Activated CD4-positive, alpha-beta memory T cell treated with anti-CD3 and anti-CD28 coated beads for 36 hours (primary cell): ENCODE results near the gene RAB9A. TPM values are rescaled to one million over a fixed set of nuclear protein-coding genes. Genes with fewer than 3 reads are reported as not detected.
"Not testable (repeated sequence)": the region's sequence is repeated elsewhere in the genome, so short reads cannot be mapped to it uniquely, and the experiment has no call there.

Experiments used
- CTCF ChIA-PET: fragments of 350-600 bp; sonication (Branson Sonifier 250); formaldehyde crosslinking; loops from one replicate; lab custom pipeline; 2021; ENCODE audit warnings: antibody characterized with exemption, inconsistent platforms; lab: Charles Lee
- POLR2A ChIA-PET: fragments of 350-600 bp; sonication (Branson Sonifier 250); formaldehyde crosslinking; loops from one replicate; lab custom pipeline; 2021; ENCODE audit warnings: antibody characterized with exemption; lab: Charles Lee
- DNase-seq: peaks from one replicate; pipeline ENCODE4 v3.0.0-alpha.2; 2020
- H3K27ac Mint-ChIP-seq: one replicate; pipeline ENCODE4 v1.8.0; 2021; ENCODE audit warnings: mixed read lengths
- H3K27me3 Mint-ChIP-seq: one replicate; pipeline ENCODE4 v1.8.0; 2021; ENCODE audit warnings: mixed read lengths
- H3K36me3 Mint-ChIP-seq: one replicate; pipeline ENCODE4 v1.8.0; 2021; ENCODE audit warnings: mixed read lengths
- H3K4me1 Mint-ChIP-seq: one replicate; pipeline ENCODE4 v1.8.0; 2021; ENCODE audit warnings: low read depth, mixed read lengths
- H3K4me3 Mint-ChIP-seq: one replicate; pipeline ENCODE4 v1.8.0; 2021; ENCODE audit warnings: mild to moderate bottlenecking, mixed read lengths
- H3K9me3 Mint-ChIP-seq: one replicate; pipeline ENCODE4 v1.8.0; 2021; ENCODE audit warnings: mixed read lengths
- intact Hi-C: fragments of 100-400 bp; cut with micrococcal nuclease; formaldehyde crosslinking; loops from one replicate; pipeline ENCODE4 v1.15.1; 2023
- total RNA-seq, 2 experiments: library from RNA; stranded (reverse); gene quantifications; one replicate each; pipeline ENCODE4 v1.2.3, GENCODE V29; 2021

RAB9A gene
- total RNA-seq, 2 experiments from 2014 or later = 28.2 to 32.1 TPM

DNA sequence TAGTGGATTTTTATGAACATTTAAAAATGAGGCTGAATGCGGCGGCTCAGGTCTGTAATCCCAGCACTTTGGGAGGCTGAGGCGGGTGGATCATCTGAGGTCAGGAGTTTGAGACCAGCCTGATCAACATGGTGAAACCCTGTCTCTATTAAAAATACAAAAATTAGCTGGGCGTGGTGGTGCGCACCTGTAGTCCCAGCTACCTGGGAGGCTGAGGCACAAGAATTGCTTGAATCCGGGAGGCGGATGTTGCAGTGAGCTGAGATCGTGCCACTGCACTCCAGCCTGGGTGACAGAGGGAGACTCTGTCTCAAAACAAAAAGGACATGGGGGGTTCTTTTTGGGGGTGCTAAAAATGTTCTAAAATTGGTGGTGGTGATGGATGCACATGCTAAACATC, 19.2 kb upstream of the RAB9A start:
- POLR2A ChIA-PET = interaction anchor here (1.1 to 2.1 kb wide), 3 partner anchors 18 to 66 kb away, joined by 4 to 21 read pairs (median 18); partner anchors contain the start of genes OFD1, RAB9A and TRAPPC2
- CTCF ChIA-PET = interaction anchor here (1.0 to 1.2 kb wide), 3 partner anchors 11 to 73 kb away, joined by 3 read pairs; no protein-coding TSS in a partner anchor
- H3K9me3 Mint-ChIP-seq, H3K27me3 Mint-ChIP-seq, H3K36me3 Mint-ChIP-seq: not testable (repeated sequence)
- DNase-seq = peak; percentile 31
- intact Hi-C loops = loop anchor here (1.0 to 2.0 kb wide), 5 partner anchors 17 to 358 kb away; partner anchors contain the start of genes OFD1, TCEANC and TRAPPC2
- peak overlapping the region; percentile 95 for H3K27ac Mint-ChIP-seq
- H3K4me3 Mint-ChIP-seq = peak overlapping the region; percentile 70
- H3K4me1 Mint-ChIP-seq = peaks cover 24% of the 10 kb centered on the region

DNA sequence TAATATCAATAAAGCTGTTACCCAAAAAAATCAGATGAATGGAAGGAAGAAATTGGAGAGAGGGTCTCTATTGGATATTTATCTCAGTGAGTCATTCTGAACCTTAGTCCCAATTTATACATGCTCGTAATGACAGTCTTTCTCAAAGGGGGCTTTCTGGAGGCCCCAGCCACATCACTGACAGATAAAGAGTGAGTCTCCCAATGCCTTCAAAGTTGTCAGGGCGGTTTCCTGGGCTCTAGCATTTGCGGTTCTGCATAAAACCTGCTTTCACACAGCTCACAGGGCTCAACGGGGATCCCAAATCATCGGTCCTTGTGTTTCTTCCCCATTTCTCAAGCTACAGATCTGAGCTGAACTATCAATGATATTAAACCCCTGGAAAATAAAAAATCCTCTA, 18.7 kb upstream of the RAB9A start:
- Mint-ChIP-seq H3K4me1 (peaks cover 24% of the 10 kb centered on the region), H3K9me3 (no peaks in the 10 kb centered on the region), H3K4me3 (no peak overlapping the region), H3K27ac (no peak overlapping the region), H3K36me3 (no peaks in the 10 kb centered on the region), H3K27me3 (no peaks in the 10 kb centered on the region)
- no peak for DNase-seq
- ChIA-PET CTCF (interaction anchor here (1.1 kb wide), 1 partner anchor 72 kb away, joined by 3 read pairs; no protein-coding TSS in a partner anchor), POLR2A (interaction anchor here (1.5 to 2.1 kb wide), 2 partner anchors 18 to 66 kb away, joined by 18 to 21 read pairs; partner anchors contain the start of genes OFD1, RAB9A and TRAPPC2)
- intact Hi-C loops = no loop called here

DNA sequence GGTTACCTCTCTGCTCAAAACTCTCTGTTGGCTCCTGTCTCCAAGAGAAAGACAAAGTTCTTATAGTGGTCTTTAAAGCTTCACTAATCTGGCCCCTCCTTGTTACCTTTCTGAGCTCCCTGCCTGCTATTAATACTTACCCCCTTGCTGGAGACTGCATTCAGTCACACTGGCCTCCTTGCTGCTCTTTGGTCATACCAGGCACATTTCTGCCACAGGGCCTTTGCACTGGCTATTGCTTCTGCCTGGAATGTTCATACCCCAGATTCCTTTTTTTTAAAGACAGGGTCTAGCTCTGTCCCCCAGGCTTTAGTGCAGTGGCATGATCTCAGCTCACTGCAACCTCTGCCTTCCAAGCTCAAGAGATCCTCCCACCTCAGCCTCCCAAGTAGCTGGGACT, 15.9 kb upstream of the RAB9A start:
- Mint-ChIP-seq H3K27ac (no peak overlapping the region), H3K4me3 (no peak overlapping the region), H3K27me3 (no peaks in the 10 kb centered on the region), H3K36me3 (no peaks in the 10 kb centered on the region), H3K4me1 (peaks cover 22% of the 10 kb centered on the region), H3K9me3 (no peaks in the 10 kb centered on the region)
- intact Hi-C loops = no loop called here
- POLR2A ChIA-PET = no interaction called here
- CTCF ChIA-PET = no interaction called here
- DNase-seq = no peak

DNA sequence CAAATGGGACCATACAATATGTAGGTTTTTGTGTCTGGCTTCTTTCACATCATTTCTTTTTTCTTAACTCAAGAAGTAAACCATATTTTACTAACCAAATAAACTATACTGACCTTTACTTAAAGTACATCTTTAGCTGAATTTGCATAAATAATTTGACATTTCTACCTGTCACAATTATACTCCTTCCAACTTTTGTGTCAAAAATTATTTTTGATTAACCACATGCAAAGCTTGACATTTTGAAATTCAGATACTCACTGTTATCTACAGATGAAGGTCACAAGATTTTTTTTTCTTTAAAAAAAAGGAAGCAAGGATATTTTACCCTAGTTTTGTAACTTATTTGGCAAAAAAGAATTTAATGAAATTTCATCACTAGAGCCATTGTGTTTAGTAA, 12.0 kb upstream of the RAB9A start:
- H3K9me3 Mint-ChIP-seq = no peaks in the 10 kb centered on the region
- ChIA-PET POLR2A (no interaction called here), CTCF (no interaction called here)
- no peaks in the 10 kb centered on the region for H3K27me3 Mint-ChIP-seq
- no peaks in the 10 kb centered on the region for H3K4me1 Mint-ChIP-seq
- no peak overlapping the region for H3K4me3 Mint-ChIP-seq
- no peak for DNase-seq
- intact Hi-C loops = no loop called here
- H3K36me3 Mint-ChIP-seq = no peaks in the 10 kb centered on the region
- H3K27ac Mint-ChIP-seq = no peak overlapping the region

DNA sequence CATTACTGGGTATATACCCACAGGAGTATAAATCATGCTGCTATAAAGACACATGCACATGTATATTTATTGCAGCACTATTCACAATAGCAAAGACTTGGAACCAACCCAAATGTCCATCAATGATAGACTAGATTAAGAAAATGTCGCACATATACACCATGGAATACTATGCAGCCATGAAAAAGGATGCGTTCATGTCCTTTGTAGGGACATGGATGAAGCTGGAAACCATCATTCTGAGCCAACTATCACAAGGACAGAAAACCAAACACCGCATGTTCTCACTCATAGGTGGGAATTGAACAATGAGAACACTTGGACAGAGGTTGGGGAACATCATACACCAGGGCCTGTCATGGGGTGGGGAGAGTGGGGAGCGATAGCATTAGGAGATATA, 9.2 kb upstream of the RAB9A start:
- DNase-seq, H3K27me3 Mint-ChIP-seq, H3K27ac Mint-ChIP-seq, H3K9me3 Mint-ChIP-seq, CTCF ChIA-PET, H3K4me3 Mint-ChIP-seq, H3K36me3 Mint-ChIP-seq, H3K4me1 Mint-ChIP-seq, POLR2A ChIA-PET: not testable (repeated sequence)
- intact Hi-C loops = loop anchor here (10.0 kb wide), 1 partner anchor 1995 kb away; no protein-coding TSS in a partner anchor

DNA sequence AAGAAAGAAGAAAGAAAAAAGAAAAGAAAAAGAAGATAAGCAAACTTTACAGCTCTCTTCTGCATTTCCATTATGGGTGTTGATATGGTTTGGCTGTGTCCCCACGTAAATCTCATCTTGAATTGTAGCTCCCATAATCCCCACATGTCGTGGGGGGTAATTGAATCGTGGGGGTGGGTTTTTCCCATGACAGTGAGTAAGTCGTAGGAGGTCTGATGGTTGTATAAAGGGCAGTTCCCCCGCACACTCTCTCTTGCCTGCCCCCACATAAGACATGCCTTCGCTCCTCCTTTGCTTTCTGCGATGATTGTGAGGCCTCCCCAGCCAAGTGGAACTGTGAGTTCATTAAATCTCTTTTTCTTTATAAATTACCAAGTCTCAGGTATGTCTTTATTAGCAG, 7.3 kb upstream of the RAB9A start:
- DNase-seq = no peak
- no peak overlapping the region for H3K27ac Mint-ChIP-seq
- H3K27me3 Mint-ChIP-seq = no peaks in the 10 kb centered on the region
- ChIA-PET CTCF (interaction anchor here (0.7 kb wide), 1 partner anchor 12 kb away, joined by 3 read pairs; no protein-coding TSS in a partner anchor), POLR2A (no interaction called here)
- H3K4me3 Mint-ChIP-seq = no peak overlapping the region
- H3K4me1 Mint-ChIP-seq = peaks cover 18% of the 10 kb centered on the region
- intact Hi-C loops = loop anchor here (10.0 kb wide), 1 partner anchor 1993 kb away; no protein-coding TSS in a partner anchor
- no peaks in the 10 kb centered on the region for H3K36me3 Mint-ChIP-seq
- no peaks in the 10 kb centered on the region for H3K9me3 Mint-ChIP-seq

DNA sequence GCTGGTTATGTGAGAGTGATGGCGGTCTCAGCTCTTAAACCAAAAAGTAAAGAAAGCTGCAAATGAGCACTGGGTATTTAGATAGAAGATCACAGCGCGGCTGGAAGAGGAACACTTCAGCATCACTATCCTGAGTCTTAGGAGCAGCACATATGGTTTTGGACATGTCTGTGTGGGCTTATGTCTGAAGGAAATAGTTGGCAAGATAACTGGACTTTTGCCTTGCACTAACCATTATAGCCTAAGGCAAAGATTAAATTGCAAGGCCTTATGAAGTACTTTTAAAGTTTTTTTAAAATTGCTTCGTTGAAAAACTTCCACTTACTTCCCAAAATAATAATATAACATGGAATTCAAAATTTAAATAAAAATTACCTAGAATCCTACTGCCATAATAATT, 4.6 kb upstream of the RAB9A start:
- intact Hi-C loops = loop anchor here (10.0 kb wide), 1 partner anchor 1990 kb away; no protein-coding TSS in a partner anchor
- H3K4me3 Mint-ChIP-seq = no peak overlapping the region
- ChIA-PET POLR2A (no interaction called here), CTCF (no interaction called here)
- no peak for DNase-seq
- no peaks in the 10 kb centered on the region for H3K27me3 Mint-ChIP-seq
- peaks cover 30% of the 10 kb centered on the region for H3K4me1 Mint-ChIP-seq
- H3K27ac Mint-ChIP-seq = no peak overlapping the region
- H3K9me3 Mint-ChIP-seq = no peaks in the 10 kb centered on the region
- H3K36me3 Mint-ChIP-seq = no peaks in the 10 kb centered on the region

DNA sequence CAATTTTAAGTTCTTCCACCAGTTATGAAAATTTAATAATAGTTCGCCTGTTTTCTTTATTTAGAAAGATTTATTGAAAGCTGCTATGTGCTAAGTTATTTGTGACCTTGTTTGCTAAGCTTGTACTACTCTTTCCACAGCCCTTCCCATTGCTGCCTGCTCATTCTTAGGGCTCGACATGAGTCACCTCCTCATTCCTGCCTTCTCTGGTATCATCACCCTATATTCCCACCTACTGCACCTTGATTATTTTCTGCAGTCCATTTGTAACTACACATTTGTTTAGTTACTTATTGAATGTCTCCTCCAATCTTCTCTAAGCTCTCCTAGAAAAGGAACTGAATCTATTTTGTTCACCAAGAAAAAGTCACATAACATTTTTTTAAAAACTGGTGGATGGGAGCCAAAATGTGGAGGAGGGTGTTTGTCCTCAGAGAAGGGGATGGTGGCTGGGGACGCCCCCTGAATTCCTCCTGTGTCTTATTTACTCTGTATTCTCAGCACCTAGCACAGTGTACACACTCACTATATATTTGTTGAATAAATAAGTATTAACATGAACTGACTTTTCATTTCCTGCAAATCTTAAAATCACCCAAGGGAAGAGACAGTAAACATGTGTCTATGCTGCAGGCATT, 3.7 kb upstream of the RAB9A start:
- Mint-ChIP-seq H3K4me3 (no peak overlapping the region), H3K4me1 (peaks cover 31% of the 10 kb centered on the region), H3K27me3 (no peaks in the 10 kb centered on the region), H3K27ac (no peak overlapping the region), H3K9me3 (no peaks in the 10 kb centered on the region), H3K36me3 (peaks cover under 1% of the 10 kb centered on the region)
- ChIA-PET CTCF (no interaction called here), POLR2A (no interaction called here)
- no peak for DNase-seq
- intact Hi-C loops = loop anchor here (10.0 kb wide), 1 partner anchor 1990 kb away; no protein-coding TSS in a partner anchor

DNA sequence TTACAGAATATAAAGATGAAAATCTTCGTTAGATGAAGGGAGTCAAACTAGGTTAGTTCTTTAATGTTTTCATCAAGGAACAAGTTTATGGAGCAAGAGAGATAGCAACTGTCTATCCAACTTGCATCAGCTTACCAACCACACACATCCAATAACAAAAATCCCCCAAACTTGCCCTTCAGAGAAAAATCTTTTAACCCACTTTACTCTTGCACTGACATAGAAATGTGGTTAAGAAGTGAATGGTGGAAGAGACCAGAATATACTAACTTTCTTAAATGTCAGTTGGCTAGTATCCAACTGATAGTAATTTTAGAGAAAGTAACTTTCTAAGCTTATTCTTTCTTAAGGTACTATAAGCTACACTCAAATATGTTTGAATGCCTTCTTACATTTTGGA, 1.7 kb upstream of the RAB9A start:
- POLR2A ChIA-PET = interaction anchor here (0.6 to 3.8 kb wide), 4 partner anchors 17 to 343 kb away, joined by 3 to 23 read pairs (median 20); partner anchors contain the start of genes GEMIN8, OFD1 and TRAPPC2
- DNase-seq = no peak
- H3K4me1 Mint-ChIP-seq = peaks cover 44% of the 10 kb centered on the region
- intact Hi-C loops = loop anchor here (10.0 kb wide), 1 partner anchor 1988 kb away; no protein-coding TSS in a partner anchor
- no peaks in the 10 kb centered on the region for H3K27me3 Mint-ChIP-seq
- peaks cover 4% of the 10 kb centered on the region for H3K36me3 Mint-ChIP-seq
- CTCF ChIA-PET = no interaction called here
- H3K4me3 Mint-ChIP-seq = no peak overlapping the region
- peak overlapping the region; percentile 96 for H3K27ac Mint-ChIP-seq
- no peaks in the 10 kb centered on the region for H3K9me3 Mint-ChIP-seq

DNA sequence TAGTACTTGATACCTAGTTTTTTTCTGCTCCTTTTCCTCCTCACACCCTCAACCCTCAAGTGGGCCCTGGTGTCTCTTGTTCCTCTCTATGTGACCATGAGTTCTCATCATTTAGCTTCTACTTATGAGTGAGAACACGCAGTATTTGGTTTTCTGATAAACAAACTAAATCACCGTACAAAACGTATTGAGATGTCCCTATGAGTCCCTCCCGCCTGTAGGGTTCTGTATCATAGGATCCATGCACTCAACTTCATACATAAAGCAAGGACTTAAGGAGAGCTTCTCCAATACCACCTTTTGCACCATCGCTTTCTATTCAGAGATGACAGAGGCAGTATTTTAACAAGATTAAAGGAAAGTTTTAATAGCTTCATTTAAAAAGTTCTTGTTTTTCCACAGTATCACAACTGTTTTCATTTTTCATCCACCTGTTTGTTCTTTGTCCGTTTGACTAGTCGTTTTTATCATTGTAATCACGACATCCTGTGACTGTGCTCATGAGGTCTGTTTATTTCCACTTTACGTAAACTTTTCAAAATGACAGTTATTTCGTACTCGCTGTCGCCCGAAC, 457 bp upstream of the RAB9A start:
- peak; percentile 20 for DNase-seq
- Mint-ChIP-seq H3K4me1 (peaks cover 57% of the 10 kb centered on the region), H3K27ac (peak overlapping the region; percentile 96), H3K4me3 (peak overlapping the region; percentile 87), H3K9me3 (no peaks in the 10 kb centered on the region), H3K27me3 (no peaks in the 10 kb centered on the region), H3K36me3 (peaks cover 8% of the 10 kb centered on the region)
- ChIA-PET CTCF (interaction anchor here (0.6 to 1.3 kb wide), 4 partner anchors 29 to 1668 kb away, joined by 3 to 5 read pairs (median 4); no protein-coding TSS in a partner anchor), POLR2A (interaction anchor here (0.9 to 3.8 kb wide), 7 partner anchors 10 to 713 kb away, joined by 3 to 23 read pairs (median 5); partner anchors contain the start of genes OFD1, TCEANC and TRAPPC2)
- intact Hi-C loops = loop anchor here (1.0 to 10.0 kb wide), 6 partner anchors 19 to 1986 kb away; partner anchors contain the start of genes OFD1, TCEANC and TRAPPC2

DNA sequence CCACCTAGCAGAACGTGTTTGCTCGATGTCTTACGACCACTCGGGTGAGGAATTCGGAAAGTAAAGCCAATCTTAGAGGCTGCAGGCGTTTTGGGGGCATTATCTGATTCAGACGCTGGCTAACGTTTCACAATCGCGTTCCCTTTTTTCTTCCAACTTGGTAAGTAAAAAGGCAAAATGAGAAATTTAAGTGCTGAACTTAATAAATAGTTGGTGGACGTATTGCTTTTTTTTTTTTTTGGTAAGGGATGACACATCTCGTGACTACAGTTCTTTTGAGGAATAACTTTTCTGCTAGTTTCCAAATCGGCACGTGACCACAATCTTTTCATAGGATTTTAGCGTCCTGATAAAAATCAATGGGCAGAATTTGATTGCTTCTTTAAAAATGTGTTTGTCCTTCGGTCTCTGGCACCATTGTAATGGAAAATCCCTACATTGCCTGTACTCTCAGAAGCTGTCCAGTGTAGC, 848 bp downstream of the RAB9A start:
- Mint-ChIP-seq H3K4me1 (peaks cover 59% of the 10 kb centered on the region), H3K27me3 (no peaks in the 10 kb centered on the region)
- POLR2A ChIA-PET = interaction anchor here (1.5 to 3.8 kb wide), 4 partner anchors 9 to 37 kb away, joined by 4 to 21 read pairs (median 12); partner anchors contain the start of gene TCEANC

More for the DNA sequence above, 848 bp downstream of the RAB9A start:
- CTCF ChIA-PET = no interaction called here
- H3K27ac Mint-ChIP-seq = peak overlapping the region; percentile 96
- peaks cover 8% of the 10 kb centered on the region for H3K36me3 Mint-ChIP-seq
- no peaks in the 10 kb centered on the region for H3K9me3 Mint-ChIP-seq
- DNase-seq = no peak
- peak overlapping the region; percentile 87 for H3K4me3 Mint-ChIP-seq
- intact Hi-C loops = loop anchor here (2.0 to 10.0 kb wide), 3 partner anchors 37 to 1985 kb away; partner anchors contain the start of gene TCEANC
